ENCODE results near the gene POU4F1. TPM values are rescaled to one million over a fixed set of nuclear protein-coding genes. Genes with fewer than 3 reads are reported as not detected.

POU4F1 gene
- total and polyA plus RNA-seq, 2 donors (not counting 1 experiment from before 2014, with no cell fraction given), result 0.17 to 0.51 TPM

DNA sequence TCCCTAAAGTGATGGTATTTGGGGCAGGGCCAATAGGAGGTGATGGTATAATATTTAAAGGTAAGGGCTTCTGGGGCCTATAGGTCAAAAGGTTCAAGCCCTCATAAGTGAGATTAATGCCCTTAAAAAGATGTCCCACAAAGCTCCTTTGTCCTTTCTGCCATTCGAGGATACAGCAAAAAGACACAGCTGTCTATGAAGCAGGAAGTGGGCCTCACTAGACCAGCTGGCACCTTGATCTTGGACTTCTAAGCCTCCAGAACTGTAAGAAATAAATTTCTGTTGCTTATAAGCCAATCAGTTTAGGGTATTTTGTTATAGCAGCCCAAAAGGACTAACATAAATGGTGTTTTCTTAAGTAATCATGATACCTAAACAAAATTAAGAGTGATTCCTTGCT, 27.2 kb upstream of the POU4F1 start:
- Histone ChIP-seq H3K9me3 (ENCODE audit: control extremely low read depth in 1 of 3, control insufficient read depth in 2 of 3, insufficient read depth in 1 of 3, low read length in 2 of 3) (no peaks in the 10 kb centered on the region), H3K4me2 (replicated peaks; ENCODE audit: low read depth, low read length, poor library complexity, severe bottlenecking) (no peak overlapping the region), H3K4me3 (ENCODE audit: control extremely low read depth in 1 of 5, extremely low read depth in 1 of 5, insufficient read depth in 1 of 5, low read depth in 2 of 5, low read length in 4 of 5) (no peak overlapping the region), H3K4me1 (ENCODE audit: control insufficient read depth in 2 of 2, insufficient read depth in 2 of 2, low read length in 2 of 2) (no peaks in the 10 kb centered on the region), H2AFZ (ENCODE audit: insufficient read depth, low read depth, low read length, poor library complexity, severe bottlenecking) (no peak overlapping the region), H3K36me3 (replicated peaks in 1 of 2; ENCODE audit: control extremely low read depth in 1 of 2, control insufficient read depth in 1 of 2, extremely low read depth in 1 of 2, insufficient read depth in 2 of 2, low read length in 1 of 2) (peaks cover 4 to 48% of the 10 kb centered on the region in 2 experiments), H3K9ac (ENCODE audit: low read length) (no peak overlapping the region), H3K27ac (ENCODE audit: low read length in 2 of 2) (no peak overlapping the region), H3K27me3 (replicated peaks in 1 of 4; ENCODE audit: control extremely low read depth in 1 of 4, control insufficient read depth in 3 of 4, insufficient read depth in 4 of 4, low read length in 3 of 4) (no peaks in the 10 kb centered on the region), H4K20me1 (ENCODE audit: control insufficient read depth, insufficient read depth, low read length, poor library complexity, severe bottlenecking) (no peaks in the 10 kb centered on the region), H3K79me2 (ENCODE audit: control insufficient read depth, insufficient read depth, low read length) (peaks cover 5% of the 10 kb centered on the region)
- Mint-ChIP-seq H3K9me3 (ENCODE audit: insufficient read depth) (no peaks in the 10 kb centered on the region), H3K4me1 (no peaks in the 10 kb centered on the region), H3K4me3 (no peak overlapping the region), H3K27ac (no peak overlapping the region), H3K27me3 (no peaks in the 10 kb centered on the region)
- ChIA-PET CTCF (no interaction called here), POLR2A (no interaction called here)
- no peak for TF ChIP-seq EZH2 (IDR thresholded peaks at IDR 0.05; ENCODE audit: borderline replicate concordance, insufficient read depth, low read depth, low read length, poor library complexity, severe bottlenecking)
- TF ChIP-seq, protein P1, sequence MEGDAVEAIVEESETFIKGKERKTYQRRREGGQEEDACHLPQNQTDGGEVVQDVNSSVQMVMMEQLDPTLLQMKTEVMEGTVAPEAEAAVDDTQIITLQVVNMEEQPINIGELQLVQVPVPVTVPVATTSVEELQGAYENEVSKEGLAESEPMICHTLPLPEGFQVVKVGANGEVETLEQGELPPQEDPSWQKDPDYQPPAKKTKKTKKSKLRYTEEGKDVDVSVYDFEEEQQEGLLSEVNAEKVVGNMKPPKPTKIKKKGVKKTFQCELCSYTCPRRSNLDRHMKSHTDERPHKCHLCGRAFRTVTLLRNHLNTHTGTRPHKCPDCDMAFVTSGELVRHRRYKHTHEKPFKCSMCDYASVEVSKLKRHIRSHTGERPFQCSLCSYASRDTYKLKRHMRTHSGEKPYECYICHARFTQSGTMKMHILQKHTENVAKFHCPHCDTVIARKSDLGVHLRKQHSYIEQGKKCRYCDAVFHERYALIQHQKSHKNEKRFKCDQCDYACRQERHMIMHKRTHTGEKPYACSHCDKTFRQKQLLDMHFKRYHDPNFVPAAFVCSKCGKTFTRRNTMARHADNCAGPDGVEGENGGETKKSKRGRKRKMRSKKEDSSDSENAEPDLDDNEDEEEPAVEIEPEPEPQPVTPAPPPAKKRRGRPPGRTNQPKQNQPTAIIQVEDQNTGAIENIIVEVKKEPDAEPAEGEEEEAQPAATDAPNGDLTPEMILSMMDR (IDR thresholded peaks at IDR 0.05), result no peak
- ATAC-seq (ENCODE audit: low read depth) (no peak), DNase-seq (no peak)
- WGBS (ENCODE audit: insufficient coverage), result 75% methylated on average over 1 of the region's 1 CpG
- intact Hi-C loops (cut with micrococcal nuclease), result no loop called here

DNA sequence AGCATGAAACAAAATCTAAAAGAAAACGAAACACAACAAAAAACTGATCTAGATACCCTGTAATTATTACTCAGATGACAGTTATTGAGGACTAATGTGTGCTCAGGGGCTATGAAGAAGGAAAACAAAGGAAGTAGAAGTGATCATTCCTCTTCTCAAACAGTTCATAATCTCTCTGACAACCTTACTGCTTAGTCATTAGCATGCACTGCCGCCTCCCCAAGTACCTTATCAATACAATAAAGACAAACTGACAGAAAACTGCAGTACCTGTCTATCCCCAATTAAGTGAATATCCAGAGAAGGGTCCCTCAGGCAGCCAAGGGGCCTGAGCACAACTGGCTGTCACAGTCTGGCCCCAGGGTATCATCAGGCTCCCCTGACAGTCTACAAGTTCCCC, 22.0 kb upstream of the POU4F1 start:
- DNase-seq, result no peak
- TF ChIP-seq, protein P1 (IDR thresholded peaks at IDR 0.05), result no peak
- TF ChIP-seq EZH2 (IDR thresholded peaks at IDR 0.05; ENCODE audit: borderline replicate concordance, insufficient read depth, low read depth, low read length, poor library complexity, severe bottlenecking), result no peak
- no peak overlapping the region for H3K27ac Mint-ChIP-seq
- Histone ChIP-seq H4K20me1 (ENCODE audit: control insufficient read depth, insufficient read depth, low read length, poor library complexity, severe bottlenecking) (peaks cover 9% of the 10 kb centered on the region), H3K4me2 (replicated peaks; ENCODE audit: low read depth, low read length, poor library complexity, severe bottlenecking) (no peak overlapping the region), H3K9me3 (ENCODE audit: control extremely low read depth in 1 of 3, control insufficient read depth in 2 of 3, insufficient read depth in 1 of 3, low read length in 2 of 3) (no peaks in the 10 kb centered on the region), H3K9ac (ENCODE audit: low read length) (no peak overlapping the region), H3K4me3 (ENCODE audit: control extremely low read depth in 1 of 5, extremely low read depth in 1 of 5, insufficient read depth in 1 of 5, low read depth in 2 of 5, low read length in 4 of 5) (no peak overlapping the region), H3K27ac (ENCODE audit: low read length in 2 of 2) (no peak overlapping the region), H2AFZ (ENCODE audit: insufficient read depth, low read depth, low read length, poor library complexity, severe bottlenecking) (no peak overlapping the region), H3K4me1 (ENCODE audit: control insufficient read depth in 2 of 2, insufficient read depth in 2 of 2, low read length in 2 of 2) (no peaks in the 10 kb centered on the region), H3K36me3 (replicated peaks in 1 of 2; ENCODE audit: control extremely low read depth in 1 of 2, control insufficient read depth in 1 of 2, extremely low read depth in 1 of 2, insufficient read depth in 2 of 2, low read length in 1 of 2) (peaks cover 0 to 44% of the 10 kb centered on the region in 2 experiments), H3K27me3 (replicated peaks in 1 of 4; ENCODE audit: control extremely low read depth in 1 of 4, control insufficient read depth in 3 of 4, insufficient read depth in 4 of 4, low read length in 3 of 4) (no peaks in the 10 kb centered on the region), H3K79me2 (ENCODE audit: control insufficient read depth, insufficient read depth, low read length) (no peaks in the 10 kb centered on the region)
- H3K27me3 Mint-ChIP-seq, result no peaks in the 10 kb centered on the region
- intact Hi-C loops (cut with micrococcal nuclease), result no loop called here
- POLR2A ChIA-PET, result no interaction called here
- CTCF ChIA-PET, result no interaction called here
- H3K4me1 Mint-ChIP-seq, result no peaks in the 10 kb centered on the region
- H3K4me3 Mint-ChIP-seq, result no peak overlapping the region
- no peaks in the 10 kb centered on the region for H3K9me3 Mint-ChIP-seq (ENCODE audit: insufficient read depth)
- no peak for ATAC-seq (ENCODE audit: low read depth)
- WGBS (ENCODE audit: insufficient coverage), result 100% methylated on average over 1 of the region's 2 CpGs

Measured in B cell (primary cell).